GM12872 (cell line): ENCODE measurements around the gene TMC7.

ENCODE experiments used
- TF ChIP-seq, protein P1 (sequence below): IDR thresholded peaks from 3 replicates; pipeline ENCODE4 v1.5.1; 2011; ENCODE audit warnings: low read depth, mild to moderate bottlenecking, low read length, moderate library complexity; ENCODE audit not compliant: insufficient read depth

Gene TMC7

DNA sequence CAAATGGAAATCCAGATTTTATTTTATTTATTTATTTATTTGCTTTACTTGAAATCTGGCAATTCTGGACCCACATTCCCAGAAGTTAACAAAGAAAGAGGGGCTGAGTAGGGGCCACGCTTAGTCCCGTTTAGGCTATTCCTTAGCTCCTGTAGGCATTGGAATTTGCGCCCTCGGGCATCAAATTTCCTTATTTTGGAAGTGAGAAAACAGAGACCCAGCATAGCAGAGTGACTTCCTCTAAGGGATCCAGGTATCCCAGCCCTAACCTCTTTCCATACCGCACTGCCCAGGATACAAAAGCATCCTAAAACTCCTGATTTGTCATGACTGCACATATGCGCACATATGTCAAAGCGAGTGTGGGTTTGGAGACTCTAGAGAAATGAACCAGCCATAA is 38.5 kb upstream of the TMC7 start:
- TF ChIP-seq, protein P1, sequence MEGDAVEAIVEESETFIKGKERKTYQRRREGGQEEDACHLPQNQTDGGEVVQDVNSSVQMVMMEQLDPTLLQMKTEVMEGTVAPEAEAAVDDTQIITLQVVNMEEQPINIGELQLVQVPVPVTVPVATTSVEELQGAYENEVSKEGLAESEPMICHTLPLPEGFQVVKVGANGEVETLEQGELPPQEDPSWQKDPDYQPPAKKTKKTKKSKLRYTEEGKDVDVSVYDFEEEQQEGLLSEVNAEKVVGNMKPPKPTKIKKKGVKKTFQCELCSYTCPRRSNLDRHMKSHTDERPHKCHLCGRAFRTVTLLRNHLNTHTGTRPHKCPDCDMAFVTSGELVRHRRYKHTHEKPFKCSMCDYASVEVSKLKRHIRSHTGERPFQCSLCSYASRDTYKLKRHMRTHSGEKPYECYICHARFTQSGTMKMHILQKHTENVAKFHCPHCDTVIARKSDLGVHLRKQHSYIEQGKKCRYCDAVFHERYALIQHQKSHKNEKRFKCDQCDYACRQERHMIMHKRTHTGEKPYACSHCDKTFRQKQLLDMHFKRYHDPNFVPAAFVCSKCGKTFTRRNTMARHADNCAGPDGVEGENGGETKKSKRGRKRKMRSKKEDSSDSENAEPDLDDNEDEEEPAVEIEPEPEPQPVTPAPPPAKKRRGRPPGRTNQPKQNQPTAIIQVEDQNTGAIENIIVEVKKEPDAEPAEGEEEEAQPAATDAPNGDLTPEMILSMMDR: no peak

DNA sequence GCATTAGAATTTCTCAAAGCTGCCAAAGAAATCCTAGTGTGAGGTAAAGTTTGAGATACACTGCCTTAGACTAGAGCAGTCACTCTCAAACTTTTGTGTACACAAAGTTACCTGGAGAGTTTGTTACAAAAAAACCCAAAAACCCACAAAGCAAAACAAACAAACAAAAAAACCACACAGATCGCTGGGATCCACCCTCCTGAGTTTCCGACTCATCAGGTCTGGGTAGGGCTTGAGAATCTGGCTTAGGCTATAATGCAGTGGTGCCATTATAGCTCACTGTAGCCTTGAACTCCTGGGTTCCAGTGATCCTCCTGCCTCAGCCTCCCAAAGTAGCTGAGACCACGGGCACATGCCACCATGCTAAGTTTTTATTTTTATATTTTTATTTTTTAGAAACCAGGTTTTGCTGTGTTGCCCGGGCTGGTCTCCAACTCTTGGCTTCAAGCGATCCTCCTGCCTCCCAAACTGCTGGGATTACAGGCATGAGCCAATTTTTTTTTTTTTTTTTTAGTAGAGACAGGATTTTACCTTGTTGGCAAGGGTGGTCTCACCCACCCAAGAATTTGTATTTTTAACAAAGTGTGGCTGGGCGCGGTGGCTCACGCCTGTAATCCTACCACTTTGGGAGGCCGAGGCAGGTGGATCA is 35.2 kb upstream of the TMC7 start:
- TF ChIP-seq, protein P1: no peak

- TF ChIP-seq, protein P1: no peak
These were observed 33.1 kb upstream of the TMC7 start for GRCh38 chr16:18950469-18951185.

DNA sequence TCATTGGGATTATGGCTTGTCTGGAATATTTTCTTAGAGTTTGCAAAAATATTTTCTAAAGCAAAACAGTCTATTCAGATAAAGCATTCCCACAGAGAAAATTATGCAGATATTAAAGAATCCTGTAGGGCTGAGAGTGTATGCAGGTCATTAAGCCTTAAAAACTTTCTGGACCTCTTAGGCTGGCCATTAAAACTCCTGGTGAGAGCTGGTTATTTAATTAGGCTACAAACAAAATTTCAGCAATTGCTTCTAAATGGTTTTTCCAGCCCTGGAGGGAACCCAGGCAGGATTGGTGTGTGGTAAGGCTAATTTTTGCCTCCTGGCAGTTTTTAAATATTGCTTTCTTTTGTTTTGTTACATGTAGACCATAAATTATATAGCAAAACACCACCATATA is 30.2 kb upstream of the TMC7 start:
- TF ChIP-seq, protein P1: no peak

- TF ChIP-seq, protein P1: no peak
These were observed 25.1 kb upstream of the TMC7 start for GRCh38 chr16:18958621-18959029.

GRCh38 chr16:18959031-18959505 is 24.7 kb upstream of the TMC7 start:
- TF ChIP-seq, protein P1: no peak

- TF ChIP-seq, protein P1: no peak
These were observed 18.2 kb upstream of the TMC7 start for GRCh38 chr16:18965555-18965954.
